ENCODE measurements around the gene IGFLR1.
"Not testable (repeated sequence)": the region's sequence is repeated elsewhere in the genome, so short reads cannot be mapped to it uniquely, and the experiment has no call there.

Gene IGFLR1

GRCh38 chr19:35703343-35703742, 38.9 kb downstream of the IGFLR1 start:
- no peak for DNase-seq

DNA sequence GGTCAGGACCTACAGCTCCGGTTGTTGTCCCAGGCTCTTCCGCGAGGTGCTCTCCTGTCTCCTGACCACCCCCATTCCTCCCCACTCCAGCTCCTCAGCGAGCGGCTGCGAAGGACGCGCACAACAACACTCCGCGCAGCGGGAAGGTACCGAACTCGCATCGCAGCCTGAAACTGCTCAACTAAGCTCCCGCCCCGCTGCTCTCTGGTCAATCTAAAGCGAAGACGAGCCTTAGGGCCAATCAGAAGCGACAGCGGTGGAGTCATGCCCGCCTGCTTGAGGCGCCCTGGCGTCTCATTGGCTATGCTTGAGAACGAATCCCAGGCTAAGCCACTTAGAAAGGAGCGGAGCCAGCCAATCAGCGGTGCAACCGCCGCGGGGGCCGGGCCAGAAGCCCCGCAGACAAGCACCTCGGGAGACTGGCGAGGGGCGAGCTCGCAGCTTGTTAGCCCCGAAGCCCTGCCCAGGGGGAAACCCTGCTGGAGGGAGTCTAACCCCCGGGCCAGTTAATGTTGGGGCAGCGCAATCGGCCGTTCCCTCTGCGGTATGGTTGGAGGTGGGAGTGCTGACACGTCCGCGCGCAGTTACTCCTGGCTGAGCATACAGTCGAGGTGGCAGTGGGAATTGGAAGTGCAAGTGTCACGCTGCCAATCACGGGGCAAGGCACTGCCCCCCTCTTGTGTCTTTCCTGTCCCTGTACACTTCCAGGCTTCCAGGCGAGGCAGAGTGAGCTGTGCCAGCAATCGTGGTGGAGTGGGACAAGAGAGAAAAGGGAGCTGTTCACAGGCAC, 39.8 kb downstream of the IGFLR1 start:
- peak; percentile 98 for DNase-seq

- peak; percentile 39 for DNase-seq
Measured at GRCh38 chr19:35696835-35697234, 45.4 kb downstream of the IGFLR1 start.

DNA sequence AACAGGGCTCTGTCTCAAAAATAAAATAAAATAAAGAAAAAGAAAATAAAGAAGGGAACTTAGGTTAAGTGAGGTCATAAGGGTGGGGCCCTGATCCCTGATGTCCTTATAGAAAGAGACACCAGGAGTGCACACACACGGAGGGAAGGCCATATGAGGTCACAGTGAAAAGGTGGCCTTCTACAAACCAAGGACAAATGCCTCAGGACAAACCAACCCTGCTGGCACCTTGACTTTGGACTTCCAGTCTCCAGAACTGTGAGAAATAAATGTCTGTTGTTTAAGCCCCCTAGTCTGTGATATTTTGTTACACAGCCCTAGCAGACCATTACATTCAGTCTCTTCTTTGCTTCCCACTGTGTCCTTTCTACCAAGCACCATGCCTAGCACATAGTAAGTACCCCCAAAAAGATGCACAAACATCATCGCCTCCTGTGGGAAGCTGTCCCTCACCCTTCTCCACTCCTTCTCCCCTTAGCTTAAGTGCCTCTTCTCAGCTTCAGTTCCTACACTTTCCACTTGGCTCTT, 46.3 kb downstream of the IGFLR1 start:
- DNase-seq: no peak

- peak; percentile 96 for DNase-seq
Measured at GRCh38 chr19:35693835-35694599, 48.2 kb downstream of the IGFLR1 start.

- no peak for DNase-seq
Measured at GRCh38 chr19:35693422-35693821, 48.8 kb downstream of the IGFLR1 start.

GRCh38 chr19:35692010-35692409, 50.2 kb downstream of the IGFLR1 start:
- DNase-seq: no peak

- DNase-seq: not testable (repeated sequence)
Measured at GRCh38 chr19:35691106-35691505, 51.1 kb downstream of the IGFLR1 start.

DNA sequence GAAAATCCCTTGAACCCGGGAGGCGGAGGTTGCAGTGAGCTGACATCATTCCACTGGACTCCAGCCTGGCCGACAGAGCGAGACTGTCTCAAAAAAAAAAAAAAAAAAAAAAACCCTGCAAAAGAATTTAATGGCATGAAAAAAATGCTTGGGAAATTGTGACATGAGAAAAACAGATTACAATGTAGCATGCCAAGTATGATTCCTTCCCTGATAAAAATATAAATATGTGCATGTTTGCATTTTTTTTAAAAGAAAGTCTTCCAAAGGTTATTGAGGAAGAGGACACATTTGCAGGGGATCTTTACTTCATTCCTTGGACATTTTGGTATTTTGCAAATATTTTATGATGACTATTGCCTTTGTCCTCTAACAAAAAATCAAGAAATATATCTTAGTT, 52.4 kb downstream of the IGFLR1 start:
- DNase-seq: no peak
